ENCODE measurements around the gene LMX1B. TPM values are rescaled to one million over a fixed set of nuclear protein-coding genes. Genes with fewer than 3 reads are reported as not detected.

Gene LMX1B
- polyA plus RNA-seq, 12 donors = 0.48 to 7.8 (median 1.2) TPM; not detected in 2

GRCh38 chr9:126658201-126658825, 44.6 kb downstream of the LMX1B start:
- DNase-seq = no peak

GRCh38 chr9:126658956-126659555, 45.3 kb downstream of the LMX1B start:
- DNase-seq = no peak

GRCh38 chr9:126661122-126661520, 47.4 kb downstream of the LMX1B start:
- DNase-seq = no peak

DNA sequence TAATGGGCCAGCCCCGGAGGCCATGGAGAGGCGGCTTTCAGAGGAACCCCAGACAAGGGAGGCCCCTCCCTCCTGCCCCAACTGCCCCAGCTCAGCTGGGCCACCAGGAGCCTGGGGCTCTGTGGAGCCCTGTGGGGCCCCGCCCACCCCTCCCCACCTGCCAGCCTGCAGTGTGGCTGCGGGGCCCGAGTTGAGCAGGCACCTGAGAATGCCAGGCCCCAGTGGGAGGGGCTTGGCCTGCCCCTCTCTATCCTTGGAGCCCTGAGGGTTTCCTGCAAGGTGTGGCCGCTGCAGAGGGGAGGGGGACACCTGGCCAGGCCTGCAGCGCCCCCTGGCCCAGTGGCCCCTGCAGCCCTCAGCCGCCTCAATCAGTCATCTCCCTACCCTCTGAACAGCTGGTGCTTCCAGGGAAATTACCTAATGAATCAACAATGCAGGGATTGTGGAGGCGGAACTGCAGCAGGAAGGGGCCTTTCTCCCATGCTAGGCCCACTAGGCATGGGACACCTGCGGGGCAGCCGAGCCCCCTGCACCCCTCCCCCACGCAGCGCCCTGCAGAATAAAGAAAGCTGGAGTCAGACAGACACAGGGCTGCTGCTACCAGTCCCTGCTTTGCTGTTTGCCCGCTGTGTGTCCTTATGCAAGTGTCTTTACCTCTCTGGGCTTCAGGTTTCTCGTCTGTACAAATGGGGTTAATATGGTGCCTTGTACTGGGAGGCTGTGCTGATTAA, 48.0 kb downstream of the LMX1B start:
- no peak for DNase-seq

- DNase-seq = no peak
These were observed 49.9 kb downstream of the LMX1B start for GRCh38 chr9:126663661-126664072.

DNA sequence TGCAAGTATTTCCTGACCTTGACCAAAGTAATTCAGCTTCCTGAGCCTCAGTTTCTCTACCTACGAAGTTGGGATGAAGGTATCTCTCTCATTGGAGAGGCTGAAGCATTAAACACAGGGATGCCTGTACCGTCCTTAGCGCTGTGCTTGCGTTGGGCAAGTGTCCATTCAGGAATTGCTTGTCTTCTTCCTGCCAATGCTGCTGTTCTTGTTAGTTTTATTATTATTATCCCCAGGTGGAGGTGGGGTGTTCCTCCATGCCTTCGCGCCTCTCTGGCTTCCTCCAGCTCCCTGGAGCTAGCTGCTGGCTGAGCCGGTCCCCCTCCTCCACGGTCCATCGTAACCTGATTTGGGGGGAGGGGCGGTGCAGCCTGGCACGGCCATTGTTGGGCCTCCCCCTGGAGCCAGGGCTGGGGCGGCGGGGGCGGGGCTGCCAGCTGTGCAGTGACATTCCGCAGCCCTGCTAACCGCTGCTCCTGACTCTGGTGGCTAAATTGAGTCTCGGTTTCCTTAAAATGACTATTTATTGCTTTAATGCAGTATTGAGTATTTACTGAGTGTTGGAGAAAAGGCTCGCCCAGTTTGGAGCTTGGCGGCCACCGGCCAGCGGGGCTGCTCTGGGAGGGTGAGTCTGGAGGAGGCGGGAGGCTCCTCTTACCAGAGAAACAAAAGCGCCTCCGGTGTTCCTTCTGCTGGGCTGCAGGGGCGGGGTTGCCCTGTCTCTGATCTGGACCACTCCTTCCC, 51.3 kb downstream of the LMX1B start:
- DNase-seq = no peak

- DNase-seq = no peak
These were observed 51.9 kb downstream of the LMX1B start for GRCh38 chr9:126665644-126666035.

- no peak for DNase-seq
These were observed 52.6 kb downstream of the LMX1B start for GRCh38 chr9:126666155-126666803.

- DNase-seq = no peak
These were observed 53.7 kb downstream of the LMX1B start for GRCh38 chr9:126667190-126668055.

- no peak for DNase-seq
These were observed 54.3 kb downstream of the LMX1B start for GRCh38 chr9:126668058-126668457.

DNA sequence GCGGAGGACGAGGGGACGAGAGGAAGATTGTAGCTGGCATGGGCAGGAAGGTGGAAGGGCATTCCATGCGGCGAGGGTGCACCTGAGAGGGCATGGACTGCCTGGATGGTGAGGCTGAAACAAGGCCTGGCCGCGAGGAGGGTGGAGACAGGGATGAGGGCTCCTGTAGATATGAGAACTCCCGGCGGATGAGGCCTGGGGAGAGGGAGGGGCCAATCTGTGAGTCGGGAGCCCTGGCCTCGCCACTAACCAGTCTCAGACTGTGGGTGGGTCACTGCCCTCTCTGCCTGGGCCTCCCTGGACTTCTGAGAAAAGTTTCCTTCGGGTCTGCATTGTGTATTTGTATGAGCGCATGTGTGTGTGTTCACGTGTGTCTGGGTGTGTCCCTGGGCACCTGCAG, 55.4 kb downstream of the LMX1B start:
- DNase-seq = no peak

DNA sequence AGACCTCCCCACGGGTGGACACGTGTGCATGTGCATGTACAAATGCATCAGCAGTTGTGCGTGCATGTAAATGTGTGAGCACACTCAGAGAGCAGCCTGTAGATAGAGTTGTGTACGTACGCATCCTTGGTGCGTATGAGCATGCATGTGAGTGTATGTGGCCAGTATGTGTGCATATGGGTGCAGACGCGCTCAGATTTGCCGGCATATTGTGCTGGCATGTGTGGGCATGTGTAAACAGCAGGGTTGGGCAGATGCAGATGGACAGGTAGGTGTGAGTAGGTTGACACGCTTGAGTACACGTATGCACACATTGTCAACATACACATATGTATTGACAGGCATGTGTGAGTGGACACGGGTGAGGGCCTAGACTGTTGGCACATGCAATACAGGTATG, 56.5 kb downstream of the LMX1B start:
- no peak for DNase-seq

GRCh38 chr9:126671381-126671831, 57.7 kb downstream of the LMX1B start:
- DNase-seq = no peak

DNA sequence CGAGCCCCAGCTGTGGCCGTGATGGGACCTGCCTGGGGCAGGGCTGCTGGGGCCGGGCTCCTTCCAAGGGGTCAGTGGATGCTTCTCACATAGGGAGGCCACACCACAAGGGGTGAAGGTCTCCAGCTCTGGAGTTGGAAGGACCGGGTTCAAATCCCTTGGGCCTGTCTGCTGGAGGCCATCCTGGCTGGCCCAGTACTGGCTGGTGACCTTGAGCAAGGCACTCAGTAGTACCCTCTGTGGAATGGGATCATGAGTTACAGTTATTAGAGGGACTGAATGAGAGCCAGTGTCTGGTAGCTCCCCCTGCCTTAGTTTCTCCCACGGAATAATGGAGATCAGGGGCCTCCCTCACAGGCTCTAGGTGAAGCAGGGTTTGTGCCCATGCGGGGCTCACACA, 58.3 kb downstream of the LMX1B start:
- no peak for DNase-seq

DNA sequence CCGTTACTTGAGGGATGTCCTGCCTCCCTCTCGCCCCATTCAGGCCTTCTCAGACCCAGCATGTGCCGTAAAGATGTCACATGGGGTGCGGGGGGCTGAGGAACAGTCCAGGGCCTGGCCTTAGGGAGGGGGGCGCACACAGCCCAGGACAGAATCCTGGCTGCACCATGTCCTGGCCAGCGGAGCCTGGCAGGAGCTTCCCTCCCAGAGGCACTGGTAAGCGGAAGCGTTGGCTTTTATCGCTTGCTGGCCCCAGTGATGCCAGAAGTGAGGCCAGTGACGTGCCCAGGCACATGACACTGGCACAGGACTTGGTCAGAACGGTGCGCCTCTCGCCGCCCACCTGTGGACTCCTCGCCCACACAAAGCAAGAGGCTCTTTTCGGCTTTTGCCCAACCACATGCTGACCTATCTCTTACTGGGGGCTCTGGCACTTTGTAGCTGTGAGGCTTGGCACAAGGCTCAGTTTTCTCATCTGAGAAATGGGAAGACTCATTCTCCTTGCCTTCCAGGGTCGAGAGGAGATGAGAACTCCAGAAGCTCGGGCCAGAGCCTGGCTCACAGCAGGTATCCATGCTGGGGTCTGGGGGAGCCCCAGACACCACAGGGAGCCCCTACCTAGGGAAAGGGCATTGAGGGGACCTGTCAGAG, 59.0 kb downstream of the LMX1B start:
- DNase-seq = no peak

DNA sequence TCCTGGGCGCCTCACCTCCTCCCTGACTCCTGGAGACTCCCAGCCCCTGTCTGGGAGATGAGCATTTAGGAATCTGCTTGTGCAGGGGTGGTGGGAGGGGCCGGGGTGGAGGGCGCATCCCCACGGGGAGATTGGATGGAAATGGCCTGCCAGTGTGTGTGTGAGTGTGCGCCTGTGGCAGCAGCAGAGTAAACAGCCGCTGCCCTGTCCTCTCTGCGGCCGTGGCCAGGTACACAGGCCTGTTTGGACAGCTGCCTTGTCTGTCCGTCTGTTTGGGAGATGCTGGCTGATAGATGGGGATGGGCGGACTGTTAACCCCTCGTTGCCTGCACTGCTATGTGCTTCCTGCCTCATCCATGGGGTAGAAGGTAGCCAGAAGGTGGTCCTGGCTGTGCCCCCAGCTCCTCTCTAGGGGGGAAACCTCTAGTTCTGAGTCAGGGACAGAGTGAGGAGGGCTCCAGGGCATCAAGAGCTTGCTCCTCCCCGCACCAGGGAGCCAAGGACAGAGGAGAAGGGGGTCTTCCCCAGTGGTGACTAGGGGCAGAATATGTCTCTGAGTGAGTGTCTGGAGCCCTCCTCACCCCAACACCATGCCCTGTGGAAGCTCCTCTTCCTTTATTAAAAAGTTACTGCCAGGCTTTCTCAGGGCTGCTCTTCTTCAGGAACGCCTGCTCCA, 60.1 kb downstream of the LMX1B start:
- DNase-seq = no peak

GRCh38 chr9:126674365-126675146, 60.8 kb downstream of the LMX1B start:
- DNase-seq = no peak

GRCh38 chr9:126675147-126675467, 61.4 kb downstream of the LMX1B start:
- DNase-seq = no peak

- no peak for DNase-seq
These were observed 62.5 kb downstream of the LMX1B start for GRCh38 chr9:126676102-126676684.
